HUES48 (cell line): ENCODE results near the gene ARFGEF3.

Experiments
- H3K27ac ChIP-seq: one replicate; pipeline ENCODE4 v1.7.0; 2013; ENCODE audit warnings: low read depth, low read length, inconsistent platforms
- H3K27me3 ChIP-seq: 2 replicates; pipeline ENCODE4 v1.6.1; 2013; ENCODE audit warnings: mild to moderate bottlenecking, low read length; ENCODE audit not compliant: control insufficient read depth, insufficient read depth
- H3K36me3 ChIP-seq: 2 replicates; pipeline ENCODE4 v1.6.1; 2013; ENCODE audit warnings: low read length; ENCODE audit not compliant: control insufficient read depth, insufficient read depth
- H3K4me1 ChIP-seq: 2 replicates; pipeline ENCODE4 v1.6.1; 2013; ENCODE audit warnings: mild to moderate bottlenecking, low read length; ENCODE audit not compliant: control insufficient read depth, insufficient read depth
- H3K4me3 ChIP-seq: 2 replicates; pipeline ENCODE4 v1.5.1; 2013; ENCODE audit warnings: mild to moderate bottlenecking, low read depth, low read length
- H3K9ac ChIP-seq: 2 replicates; pipeline ENCODE4 v1.6.1; 2013; ENCODE audit warnings: mild to moderate bottlenecking, low read depth, low read length, moderate library complexity
- H3K9me3 ChIP-seq: 2 replicates; pipeline ENCODE4 v1.6.1; 2013; ENCODE audit warnings: low read length; ENCODE audit not compliant: control insufficient read depth, insufficient read depth

Gene ARFGEF3

GRCh38 chr6:138258991-138259390, 97.3 kb downstream of the ARFGEF3 start:
- Histone ChIP-seq H3K36me3 (peaks cover 47% of the 10 kb centered on the region), H3K27me3 (no peaks in the 10 kb centered on the region), H3K9me3 (no peaks in the 10 kb centered on the region), H3K4me1 (no peaks in the 10 kb centered on the region), H3K4me3 (no peak overlapping the region), H3K9ac (no peak overlapping the region), H3K27ac (no peak overlapping the region)

GRCh38 chr6:138261116-138261780, 99.5 kb downstream of the ARFGEF3 start:
- H3K4me1 ChIP-seq: no peaks in the 10 kb centered on the region
- no peaks in the 10 kb centered on the region for H3K27me3 ChIP-seq
- peaks cover 35% of the 10 kb centered on the region for H3K36me3 ChIP-seq
- H3K9me3 ChIP-seq: no peaks in the 10 kb centered on the region
- H3K9ac ChIP-seq: no peak overlapping the region
- no peak overlapping the region for H3K27ac ChIP-seq
- no peak overlapping the region for H3K4me3 ChIP-seq

- H3K27ac ChIP-seq: no peak overlapping the region
- H3K4me1 ChIP-seq: no peaks in the 10 kb centered on the region
Observed at GRCh38 chr6:138263963-138264362, 102.2 kb downstream of the ARFGEF3 start.

GRCh38 chr6:138264372-138264880, 102.7 kb downstream of the ARFGEF3 start:
- Histone ChIP-seq H3K27me3 (no peaks in the 10 kb centered on the region), H3K9ac (no peak overlapping the region), H3K36me3 (peaks cover 22% of the 10 kb centered on the region), H3K9me3 (no peaks in the 10 kb centered on the region), H3K4me1 (no peaks in the 10 kb centered on the region), H3K27ac (no peak overlapping the region), H3K4me3 (no peak overlapping the region)

More at GRCh38 chr6:138263963-138264362, 102.2 kb downstream of the ARFGEF3 start:
- H3K36me3 ChIP-seq: peaks cover 22% of the 10 kb centered on the region
- no peak overlapping the region for H3K4me3 ChIP-seq
- H3K9ac ChIP-seq: no peak overlapping the region
- no peaks in the 10 kb centered on the region for H3K27me3 ChIP-seq
- H3K9me3 ChIP-seq: no peaks in the 10 kb centered on the region

- Histone ChIP-seq H3K4me3 (no peak overlapping the region), H3K9ac (no peak overlapping the region), H3K4me1 (no peaks in the 10 kb centered on the region), H3K27ac (no peak overlapping the region), H3K9me3 (no peaks in the 10 kb centered on the region), H3K27me3 (no peaks in the 10 kb centered on the region), H3K36me3 (peaks cover 19% of the 10 kb centered on the region)
Observed at GRCh38 chr6:138266095-138266494, 104.4 kb downstream of the ARFGEF3 start.

GRCh38 chr6:138267971-138268895, 106.5 kb downstream of the ARFGEF3 start:
- H3K27me3 ChIP-seq: no peaks in the 10 kb centered on the region
- H3K9me3 ChIP-seq: no peaks in the 10 kb centered on the region
- no peak overlapping the region for H3K4me3 ChIP-seq
- peaks cover 9% of the 10 kb centered on the region for H3K36me3 ChIP-seq
- H3K4me1 ChIP-seq: no peaks in the 10 kb centered on the region
- H3K27ac ChIP-seq: no peak overlapping the region
- H3K9ac ChIP-seq: no peak overlapping the region

- Histone ChIP-seq H3K36me3 (no peaks in the 10 kb centered on the region), H3K27me3 (no peaks in the 10 kb centered on the region), H3K4me1 (no peaks in the 10 kb centered on the region), H3K9me3 (no peaks in the 10 kb centered on the region), H3K4me3 (no peak overlapping the region), H3K9ac (no peak overlapping the region), H3K27ac (no peak overlapping the region)
Observed at GRCh38 chr6:138271451-138271850, 109.7 kb downstream of the ARFGEF3 start.

- H3K4me3 ChIP-seq: no peak overlapping the region
- H3K9ac ChIP-seq: no peak overlapping the region
- H3K4me1 ChIP-seq: no peaks in the 10 kb centered on the region
- H3K36me3 ChIP-seq: no peaks in the 10 kb centered on the region
- no peaks in the 10 kb centered on the region for H3K27me3 ChIP-seq
- H3K27ac ChIP-seq: no peak overlapping the region
- H3K9me3 ChIP-seq: no peaks in the 10 kb centered on the region
Observed at GRCh38 chr6:138272533-138273315, 111.0 kb downstream of the ARFGEF3 start.

- no peaks in the 10 kb centered on the region for H3K27me3 ChIP-seq
Observed at GRCh38 chr6:138275976-138276375, 114.2 kb downstream of the ARFGEF3 start.

GRCh38 chr6:138277835-138278234, 116.1 kb downstream of the ARFGEF3 start:
- H3K9ac ChIP-seq: no peak overlapping the region
- no peak overlapping the region for H3K4me3 ChIP-seq
- H3K36me3 ChIP-seq: peaks cover 24% of the 10 kb centered on the region
- H3K9me3 ChIP-seq: no peaks in the 10 kb centered on the region
- H3K27ac ChIP-seq: no peak overlapping the region
- no peaks in the 10 kb centered on the region for H3K4me1 ChIP-seq
- no peaks in the 10 kb centered on the region for H3K27me3 ChIP-seq

More at GRCh38 chr6:138275976-138276375, 114.2 kb downstream of the ARFGEF3 start:
- no peaks in the 10 kb centered on the region for H3K4me1 ChIP-seq
- no peak overlapping the region for H3K4me3 ChIP-seq
- no peaks in the 10 kb centered on the region for H3K9me3 ChIP-seq
- H3K36me3 ChIP-seq: peaks cover 14% of the 10 kb centered on the region
- H3K27ac ChIP-seq: no peak overlapping the region
- no peak overlapping the region for H3K9ac ChIP-seq
